ENCODE measurements around the gene CASK.

Gene CASK

DNA sequence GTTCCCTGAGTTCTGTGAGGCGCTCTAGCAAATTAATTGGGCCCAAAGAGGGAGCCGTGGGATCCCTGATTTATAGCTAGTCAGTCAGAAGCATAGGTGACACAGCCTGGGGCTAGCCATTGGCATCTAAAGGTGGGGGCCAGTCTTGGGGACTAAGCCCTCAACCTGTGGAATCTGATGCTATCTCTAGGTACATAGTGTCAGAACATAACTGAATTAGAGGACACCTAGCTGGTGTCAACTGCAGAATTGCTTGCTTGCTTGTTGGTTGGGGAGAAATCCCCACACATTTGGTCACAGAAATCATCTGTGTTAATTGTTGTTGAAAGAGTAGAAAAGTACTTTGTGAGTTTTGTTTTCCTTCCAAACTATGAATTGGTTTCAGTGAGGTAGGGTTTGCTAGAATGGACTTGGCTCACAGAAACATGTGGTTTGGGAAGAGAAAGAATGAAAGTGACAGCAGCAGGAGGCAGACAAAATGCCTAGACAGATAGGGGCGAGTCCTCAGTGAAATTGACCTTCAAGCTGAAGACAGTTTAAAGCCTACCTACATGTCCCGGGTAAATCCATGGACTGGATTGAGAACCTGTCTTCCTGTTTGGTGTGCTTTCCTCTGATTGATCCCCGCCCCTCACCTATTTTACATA, 212.2 kb downstream of the CASK start:
- no peaks in the 10 kb centered on the region for H3K27me3 ChIP-seq (ENCODE audit: insufficient read depth, low read length)
- no peak overlapping the region for H3K4me3 ChIP-seq (ENCODE audit: low read length)

GRCh38 chrX:41708486-41708885, 214.9 kb downstream of the CASK start:
- no peak overlapping the region for H2AFZ ChIP-seq (ENCODE audit: low read depth, low read length)
- H3K36me3 ChIP-seq (ENCODE audit: insufficient read depth, low read length), result no peaks in the 10 kb centered on the region

More for the DNA sequence above, 212.2 kb downstream of the CASK start:
- Histone ChIP-seq H3K9me3 (ENCODE audit: low read length) (no peaks in the 10 kb centered on the region), H3K4me1 (ENCODE audit: insufficient read depth, low read length) (no peaks in the 10 kb centered on the region), H2AFZ (ENCODE audit: low read depth, low read length) (no peak overlapping the region), H3K36me3 (ENCODE audit: insufficient read depth, low read length) (no peaks in the 10 kb centered on the region)

DNA sequence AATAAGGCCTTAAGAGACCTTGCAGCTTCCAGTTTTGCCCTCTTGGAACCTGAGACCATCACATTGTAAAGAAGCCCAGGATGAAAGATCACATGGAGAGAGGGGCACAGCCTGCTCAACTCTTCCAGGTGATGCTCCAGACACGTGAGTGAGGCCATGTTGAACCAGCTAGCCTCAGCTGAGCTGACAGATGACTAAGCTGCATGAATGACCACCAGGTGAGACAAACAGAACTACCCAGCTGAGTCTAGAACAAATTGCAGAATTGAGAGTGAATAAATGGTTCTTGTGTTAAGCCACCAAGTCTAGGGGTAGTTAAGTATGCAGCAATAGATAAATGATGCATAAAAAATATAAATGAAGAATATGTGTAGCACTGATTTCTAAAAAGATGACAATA, 216.1 kb downstream of the CASK start:
- no peak overlapping the region for H2AFZ ChIP-seq (ENCODE audit: low read depth, low read length)
- H3K4me1 ChIP-seq (ENCODE audit: insufficient read depth, low read length), result no peaks in the 10 kb centered on the region
- no peaks in the 10 kb centered on the region for H3K36me3 ChIP-seq (ENCODE audit: insufficient read depth, low read length)
- no peaks in the 10 kb centered on the region for H3K27me3 ChIP-seq (ENCODE audit: insufficient read depth, low read length)
- H3K4me3 ChIP-seq (ENCODE audit: low read length), result no peak overlapping the region
- H3K9me3 ChIP-seq (ENCODE audit: low read length), result no peaks in the 10 kb centered on the region

More at GRCh38 chrX:41708486-41708885, 214.9 kb downstream of the CASK start:
- no peak overlapping the region for H3K4me3 ChIP-seq (ENCODE audit: low read length)
- no peaks in the 10 kb centered on the region for H3K4me1 ChIP-seq (ENCODE audit: insufficient read depth, low read length)
- no peaks in the 10 kb centered on the region for H3K27me3 ChIP-seq (ENCODE audit: insufficient read depth, low read length)
- no peaks in the 10 kb centered on the region for H3K9me3 ChIP-seq (ENCODE audit: low read length)

DNA sequence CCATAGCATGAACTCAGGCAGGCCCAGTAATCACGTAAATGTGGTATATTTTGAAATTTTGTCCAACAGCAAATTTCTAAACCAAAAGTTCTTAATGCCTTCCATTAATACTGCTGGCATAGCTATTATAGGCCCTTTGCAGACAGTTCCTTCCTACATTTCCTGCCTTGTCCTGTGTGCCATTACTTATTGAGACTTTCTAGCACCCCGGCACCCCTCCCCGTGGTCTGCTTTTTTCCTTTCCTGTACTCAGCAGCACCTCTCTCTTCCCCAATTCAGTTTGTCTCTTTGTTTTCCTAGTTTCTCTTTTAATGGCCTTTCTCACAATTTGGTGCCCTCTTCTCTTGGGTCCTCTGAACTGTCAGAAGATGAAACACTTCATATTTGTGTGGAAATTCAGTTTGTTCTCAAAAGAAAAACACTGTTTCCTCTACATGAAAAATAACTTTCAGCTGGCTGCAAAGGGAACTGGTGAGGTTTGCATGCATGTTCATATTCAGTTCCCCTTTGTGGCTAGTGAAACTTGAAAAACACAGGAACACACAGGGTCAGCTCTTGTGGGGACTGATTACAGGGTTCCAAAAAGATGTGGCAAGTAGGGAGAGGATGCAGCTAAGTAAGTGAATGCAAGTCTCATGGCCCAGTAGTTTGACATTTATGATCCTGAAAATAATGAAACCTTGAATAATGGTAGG, 217.5 kb downstream of the CASK start:
- Histone ChIP-seq H3K4me3 (ENCODE audit: low read length) (no peak overlapping the region), H2AFZ (ENCODE audit: low read depth, low read length) (no peak overlapping the region), H3K27me3 (ENCODE audit: insufficient read depth, low read length) (no peaks in the 10 kb centered on the region), H3K36me3 (ENCODE audit: insufficient read depth, low read length) (no peaks in the 10 kb centered on the region), H3K9me3 (ENCODE audit: low read length) (no peaks in the 10 kb centered on the region), H3K4me1 (ENCODE audit: insufficient read depth, low read length) (no peaks in the 10 kb centered on the region)

GRCh38 chrX:41705042-41705441, 218.3 kb downstream of the CASK start:
- Histone ChIP-seq H3K36me3 (ENCODE audit: insufficient read depth, low read length) (no peaks in the 10 kb centered on the region), H2AFZ (ENCODE audit: low read depth, low read length) (no peak overlapping the region), H3K4me1 (ENCODE audit: insufficient read depth, low read length) (no peaks in the 10 kb centered on the region), H3K27me3 (ENCODE audit: insufficient read depth, low read length) (no peaks in the 10 kb centered on the region), H3K4me3 (ENCODE audit: low read length) (no peak overlapping the region), H3K9me3 (ENCODE audit: low read length) (no peaks in the 10 kb centered on the region)

DNA sequence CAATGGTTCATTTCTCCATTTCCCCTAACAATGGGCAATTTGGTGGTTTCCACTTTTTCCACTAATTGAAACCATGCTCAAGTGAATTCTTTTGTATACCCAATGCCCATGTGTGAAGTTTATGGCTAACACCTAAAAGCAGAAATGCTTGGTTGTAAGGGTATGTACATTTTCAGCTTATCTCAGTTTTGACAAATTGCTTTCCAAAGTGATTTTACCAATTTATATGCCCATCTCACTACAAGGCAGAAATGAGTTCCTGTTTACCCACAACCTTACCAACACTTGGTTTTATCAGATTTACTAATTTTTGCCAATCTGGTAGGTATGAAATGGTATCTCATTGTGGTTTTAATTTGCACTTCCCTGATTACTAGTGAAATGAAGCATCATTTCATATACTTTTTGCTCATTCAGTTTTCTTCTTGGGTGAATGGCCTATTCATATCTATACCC, 219.8 kb downstream of the CASK start:
- Histone ChIP-seq H3K4me1 (ENCODE audit: insufficient read depth, low read length) (no peaks in the 10 kb centered on the region), H3K9me3 (ENCODE audit: low read length) (no peaks in the 10 kb centered on the region), H2AFZ (ENCODE audit: low read depth, low read length) (no peak overlapping the region), H3K27me3 (ENCODE audit: insufficient read depth, low read length) (no peaks in the 10 kb centered on the region), H3K4me3 (ENCODE audit: low read length) (no peak overlapping the region), H3K36me3 (ENCODE audit: insufficient read depth, low read length) (no peaks in the 10 kb centered on the region)

DNA sequence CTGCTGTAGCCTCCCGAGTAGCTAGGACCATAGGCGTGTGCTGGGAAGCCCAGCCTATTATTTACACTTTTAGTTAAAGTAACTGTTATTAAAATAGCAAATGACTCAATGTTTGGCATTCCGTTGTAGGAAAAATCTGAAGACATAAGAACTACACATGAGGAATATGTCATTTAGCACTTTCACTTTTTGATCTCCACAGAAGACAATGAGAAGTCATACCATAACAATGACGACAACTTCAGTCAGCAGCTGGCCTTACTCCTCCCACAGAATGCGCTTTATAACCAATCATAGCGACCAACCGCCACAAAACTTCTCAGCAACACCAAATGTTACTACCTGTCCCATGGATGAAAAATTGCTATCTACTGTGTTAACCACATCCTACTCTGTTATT, 227.9 kb downstream of the CASK start:
- H3K27me3 ChIP-seq (ENCODE audit: insufficient read depth, low read length), result no peaks in the 10 kb centered on the region
- no peaks in the 10 kb centered on the region for H3K36me3 ChIP-seq (ENCODE audit: insufficient read depth, low read length)
- H3K9me3 ChIP-seq (ENCODE audit: low read length), result no peaks in the 10 kb centered on the region
- no peaks in the 10 kb centered on the region for H3K4me1 ChIP-seq (ENCODE audit: insufficient read depth, low read length)
- H2AFZ ChIP-seq (ENCODE audit: low read depth, low read length), result no peak overlapping the region
- H3K4me3 ChIP-seq (ENCODE audit: low read length), result no peak overlapping the region

DNA sequence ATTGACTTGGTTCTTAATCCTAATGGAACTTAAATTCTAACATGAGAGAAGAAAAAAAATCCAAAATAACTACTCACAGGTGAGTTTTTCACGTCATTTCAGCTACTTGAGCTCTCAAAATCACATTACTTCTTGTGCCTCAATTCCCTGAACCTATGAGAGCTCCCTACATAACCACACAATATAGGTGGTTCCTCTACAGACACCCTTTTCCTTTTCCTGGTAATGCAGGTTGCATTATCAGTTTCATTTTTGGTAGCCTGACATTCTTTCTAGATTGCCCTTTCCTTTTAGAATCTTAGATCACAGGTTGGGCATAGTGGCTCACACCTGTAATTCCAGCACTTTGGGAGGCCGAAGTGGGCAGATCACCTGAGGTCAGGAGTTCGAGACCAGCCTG, 230.3 kb downstream of the CASK start:
- Histone ChIP-seq H3K4me3 (ENCODE audit: low read length) (no peak overlapping the region), H2AFZ (ENCODE audit: low read depth, low read length) (no peak overlapping the region), H3K4me1 (ENCODE audit: insufficient read depth, low read length) (no peaks in the 10 kb centered on the region), H3K9me3 (ENCODE audit: low read length) (no peaks in the 10 kb centered on the region), H3K27me3 (ENCODE audit: insufficient read depth, low read length) (no peaks in the 10 kb centered on the region), H3K36me3 (ENCODE audit: insufficient read depth, low read length) (no peaks in the 10 kb centered on the region)

- Histone ChIP-seq H3K9me3 (ENCODE audit: low read length) (no peaks in the 10 kb centered on the region), H3K36me3 (ENCODE audit: insufficient read depth, low read length) (no peaks in the 10 kb centered on the region), H3K4me1 (ENCODE audit: insufficient read depth, low read length) (no peaks in the 10 kb centered on the region), H3K4me3 (ENCODE audit: low read length) (no peak overlapping the region), H2AFZ (ENCODE audit: low read depth, low read length) (no peak overlapping the region), H3K27me3 (ENCODE audit: insufficient read depth, low read length) (no peaks in the 10 kb centered on the region)
Observed at GRCh38 chrX:41692162-41692749, 231.1 kb downstream of the CASK start.

- Histone ChIP-seq H3K4me3 (ENCODE audit: low read length) (no peak overlapping the region), H2AFZ (ENCODE audit: low read depth, low read length) (no peak overlapping the region), H3K27me3 (ENCODE audit: insufficient read depth, low read length) (no peaks in the 10 kb centered on the region), H3K4me1 (ENCODE audit: insufficient read depth, low read length) (no peaks in the 10 kb centered on the region), H3K36me3 (ENCODE audit: insufficient read depth, low read length) (no peaks in the 10 kb centered on the region), H3K9me3 (ENCODE audit: low read length) (no peaks in the 10 kb centered on the region)
Observed at GRCh38 chrX:41689711-41690110, 233.6 kb downstream of the CASK start.

DNA sequence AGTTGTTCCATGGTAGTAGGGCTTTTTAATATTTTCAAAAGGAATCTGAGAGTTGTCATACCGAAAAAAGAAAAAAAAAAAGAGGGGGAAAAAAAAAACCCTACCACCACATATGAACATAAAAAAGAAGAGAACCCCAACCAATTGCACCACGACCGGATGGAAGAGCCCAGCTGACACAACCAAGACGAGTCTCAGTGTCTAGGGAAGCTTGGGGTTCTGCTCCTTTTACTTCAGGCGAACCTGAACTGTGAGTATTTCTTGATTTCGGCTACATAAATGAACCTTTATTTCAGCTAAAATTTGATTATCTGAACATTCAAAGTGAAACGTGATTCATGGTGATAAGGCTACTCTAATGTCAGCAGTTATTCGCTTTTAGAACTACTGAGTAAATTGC, 234.5 kb downstream of the CASK start, which contains the start of gene GPR34:
Gene GPR34, plus strand, starts transcription at position 139 of the 400 bp plus-strand sequence. CDS start 6,661 bp downstream, outside the sequence.
- H2AFZ ChIP-seq (ENCODE audit: low read depth, low read length), result no peak within 1 kb of the TSS
- H3K9me3 ChIP-seq (ENCODE audit: low read length), result no peaks in the 10 kb centered on the region
- no peaks in the 10 kb centered on the region for H3K36me3 ChIP-seq (ENCODE audit: insufficient read depth, low read length)
- no peaks in the 10 kb centered on the region for H3K27me3 ChIP-seq (ENCODE audit: insufficient read depth, low read length)
- H3K4me1 ChIP-seq (ENCODE audit: insufficient read depth, low read length), result no peaks in the 10 kb centered on the region
- no peak within 1 kb of the TSS for H3K4me3 ChIP-seq (ENCODE audit: low read length)

DNA sequence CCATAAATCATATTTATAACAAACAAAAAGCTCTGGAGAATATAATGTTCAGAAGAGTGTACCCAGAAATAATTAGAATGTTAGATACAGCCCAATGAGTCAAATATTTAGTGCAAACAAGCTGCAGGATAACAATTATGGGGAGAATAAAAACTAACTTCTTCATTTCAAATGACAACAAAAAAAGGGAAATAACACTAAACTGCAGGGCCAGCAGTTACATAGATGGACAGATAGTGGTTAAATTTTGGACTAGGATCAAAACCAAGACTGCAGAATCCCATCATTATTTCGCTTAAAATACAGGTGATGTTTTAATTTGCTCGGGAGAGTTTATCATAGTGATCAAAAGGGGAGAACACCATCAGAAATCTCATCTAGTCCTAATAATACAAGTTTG, 235.2 kb downstream of the CASK start:
- Histone ChIP-seq H3K27me3 (ENCODE audit: insufficient read depth, low read length) (no peaks in the 10 kb centered on the region), H3K4me3 (ENCODE audit: low read length) (no peak overlapping the region), H3K9me3 (ENCODE audit: low read length) (no peaks in the 10 kb centered on the region), H3K36me3 (ENCODE audit: insufficient read depth, low read length) (no peaks in the 10 kb centered on the region), H2AFZ (ENCODE audit: low read depth, low read length) (no peak overlapping the region), H3K4me1 (ENCODE audit: insufficient read depth, low read length) (no peaks in the 10 kb centered on the region)

DNA sequence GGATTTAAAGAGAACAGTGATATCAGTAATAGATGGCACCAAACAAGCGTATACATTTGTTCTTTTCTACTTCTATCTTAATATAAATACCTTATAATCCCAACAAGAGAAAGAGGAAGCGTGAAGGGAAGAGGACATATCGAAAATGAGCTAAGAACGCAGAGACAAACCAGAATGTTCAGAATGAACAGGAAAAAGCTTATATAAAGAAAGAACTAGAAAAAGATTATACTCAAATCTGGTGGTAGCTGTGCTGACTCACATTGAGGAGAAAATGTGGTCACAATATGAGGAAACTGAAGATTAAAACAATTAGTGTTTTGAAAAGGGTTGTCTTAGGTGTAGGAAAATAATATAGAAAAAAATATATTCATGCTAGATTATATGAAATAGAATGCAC, 236.6 kb downstream of the CASK start:
- Histone ChIP-seq H3K9me3 (ENCODE audit: low read length) (no peaks in the 10 kb centered on the region), H2AFZ (ENCODE audit: low read depth, low read length) (no peak overlapping the region), H3K27me3 (ENCODE audit: insufficient read depth, low read length) (no peaks in the 10 kb centered on the region), H3K4me3 (ENCODE audit: low read length) (no peak overlapping the region), H3K36me3 (ENCODE audit: insufficient read depth, low read length) (no peaks in the 10 kb centered on the region), H3K4me1 (ENCODE audit: insufficient read depth, low read length) (no peaks in the 10 kb centered on the region)

Data from neuron (in vitro differentiated cells).